SK-N-SH treated with all-trans-retinoic acid at 6 μM for 48 hours (cell line): ENCODE results near the gene SPATA6L.

Experiments
- ATAC-seq: fragments of 200-7000 bp; cut with Tn5 transposase; 3 replicates; pipeline ENCODE4 v1.9.1; 2020; ENCODE audit warnings: mild to moderate bottlenecking, moderate library complexity
- ARNTL ChIP-seq: fragments of 450-650 bp; formaldehyde crosslinking; IDR thresholded peaks from 2 replicates; pipeline ENCODE4 v1.5.0; 2020; ENCODE audit warnings: low read depth, mild to moderate bottlenecking, moderate library complexity, borderline replicate concordance
- BACH2 ChIP-seq: fragments of 250-450 bp; sonication (Bioruptor Pico); IDR thresholded peaks from 2 replicates; pipeline ENCODE4 v1.9.0; 2021; ENCODE audit warnings: mild to moderate bottlenecking, borderline replicate concordance
- CSDC2 ChIP-seq: fragments of 250-450 bp; sonication (Bioruptor Pico); IDR thresholded peaks from 2 replicates; pipeline ENCODE4 v1.5.0; 2020; ENCODE audit warnings: mild to moderate bottlenecking, moderate library complexity
- ESRRG ChIP-seq: fragments of 250-450 bp; sonication (Bioruptor Pico); IDR thresholded peaks from 2 replicates; pipeline ENCODE4 v1.6.1; 2021; ENCODE audit warnings: mild to moderate bottlenecking
- GLIS3 ChIP-seq: fragments of 250-450 bp; sonication (Bioruptor Pico); IDR thresholded peaks from 2 replicates; pipeline ENCODE4 v1.5.0; 2020; ENCODE audit warnings: mild to moderate bottlenecking, moderate library complexity
- OSR1 ChIP-seq: fragments of 250-450 bp; sonication (Bioruptor Pico); IDR thresholded peaks from 2 replicates; pipeline ENCODE4 v1.8.0; 2022; ENCODE audit warnings: moderate library complexity, mild to moderate bottlenecking, inconsistent platforms
- PPARA ChIP-seq: fragments of 250-450 bp; sonication (Bioruptor Pico); IDR thresholded peaks from 2 replicates; pipeline ENCODE4 v1.5.0; 2020; ENCODE audit warnings: mild to moderate bottlenecking, borderline replicate concordance
- RARB ChIP-seq: fragments of 250-450 bp; sonication (Bioruptor Pico); IDR thresholded peaks from 2 replicates; pipeline ENCODE4 v1.8.0; 2021; ENCODE audit warnings: mild to moderate bottlenecking, moderate library complexity
- SNAI2 ChIP-seq: fragments of 250-450 bp; sonication (Bioruptor Pico); IDR thresholded peaks from 2 replicates; pipeline ENCODE4 v1.5.0; 2020; ENCODE audit warnings: mild to moderate bottlenecking, moderate library complexity
- TCF4 ChIP-seq: fragments of 250-450 bp; sonication (Bioruptor Pico); IDR thresholded peaks from 2 replicates; pipeline ENCODE4 v1.8.0; 2021; ENCODE audit warnings: mild to moderate bottlenecking, moderate library complexity, borderline replicate concordance
- TOX ChIP-seq: fragments of 250-450 bp; sonication (Bioruptor Pico); IDR thresholded peaks from 2 replicates; pipeline ENCODE4 v1.8.0; 2021; ENCODE audit warnings: mild to moderate bottlenecking, moderate library complexity, borderline replicate concordance
- ZC3H10 ChIP-seq: fragments of 250-450 bp; sonication (Bioruptor Pico); IDR thresholded peaks from 2 replicates; pipeline ENCODE4 v1.5.1; 2021; ENCODE audit warnings: mild to moderate bottlenecking, moderate library complexity
- ZFP3 ChIP-seq: fragments of 250-450 bp; sonication (Bioruptor Pico); IDR thresholded peaks from 2 replicates; pipeline ENCODE4 v1.5.0; 2020; ENCODE audit warnings: mild to moderate bottlenecking, moderate library complexity
- ZFP30 ChIP-seq: fragments of 450-650 bp; formaldehyde crosslinking; IDR thresholded peaks from 2 replicates; pipeline ENCODE4 v1.5.0; 2022; ENCODE audit warnings: mild to moderate bottlenecking, moderate library complexity
- ZNF565 ChIP-seq: fragments of 450-650 bp; formaldehyde crosslinking; conservative IDR thresholded peaks from 2 replicates; pipeline ENCODE4 v1.5.0; 2020; ENCODE audit warnings: low read depth, mild to moderate bottlenecking, moderate library complexity
- ZNF70 ChIP-seq: fragments of 450-650 bp; formaldehyde crosslinking; IDR thresholded peaks from 2 replicates; pipeline ENCODE4 v1.5.0; 2020; ENCODE audit warnings: mild to moderate bottlenecking, moderate library complexity
- ZNF8 ChIP-seq: fragments of 450-650 bp; formaldehyde crosslinking; IDR thresholded peaks from 2 replicates; pipeline ENCODE4 v1.5.0; 2020; ENCODE audit warnings: mild to moderate bottlenecking, moderate library complexity
- TF ChIP-seq, protein P1 (sequence below): fragments of 250-450 bp; sonication (Bioruptor Pico); IDR thresholded peaks from 2 replicates; pipeline ENCODE4 v1.5.0; 2020; ENCODE audit warnings: mild to moderate bottlenecking, moderate library complexity
- TF ChIP-seq, protein P2 (sequence below): fragments of 250-450 bp; sonication (Bioruptor Pico); IDR thresholded peaks from 2 replicates; pipeline ENCODE4 v1.8.0; 2021; ENCODE audit warnings: low read depth, mild to moderate bottlenecking, moderate library complexity, borderline replicate concordance
- TF ChIP-seq, protein P3 (sequence below): fragments of 250-450 bp; sonication (Bioruptor Pico); IDR thresholded peaks from 2 replicates; pipeline ENCODE4 v1.8.0; 2020; ENCODE audit warnings: mild to moderate bottlenecking, moderate library complexity, borderline replicate concordance
- TF ChIP-seq, protein P4 (sequence below): fragments of 250-450 bp; sonication (Bioruptor Pico); IDR thresholded peaks from 2 replicates; pipeline ENCODE4 v1.5.1; 2020; ENCODE audit warnings: low read depth, mild to moderate bottlenecking, moderate library complexity

The SPATA6L gene

DNA sequence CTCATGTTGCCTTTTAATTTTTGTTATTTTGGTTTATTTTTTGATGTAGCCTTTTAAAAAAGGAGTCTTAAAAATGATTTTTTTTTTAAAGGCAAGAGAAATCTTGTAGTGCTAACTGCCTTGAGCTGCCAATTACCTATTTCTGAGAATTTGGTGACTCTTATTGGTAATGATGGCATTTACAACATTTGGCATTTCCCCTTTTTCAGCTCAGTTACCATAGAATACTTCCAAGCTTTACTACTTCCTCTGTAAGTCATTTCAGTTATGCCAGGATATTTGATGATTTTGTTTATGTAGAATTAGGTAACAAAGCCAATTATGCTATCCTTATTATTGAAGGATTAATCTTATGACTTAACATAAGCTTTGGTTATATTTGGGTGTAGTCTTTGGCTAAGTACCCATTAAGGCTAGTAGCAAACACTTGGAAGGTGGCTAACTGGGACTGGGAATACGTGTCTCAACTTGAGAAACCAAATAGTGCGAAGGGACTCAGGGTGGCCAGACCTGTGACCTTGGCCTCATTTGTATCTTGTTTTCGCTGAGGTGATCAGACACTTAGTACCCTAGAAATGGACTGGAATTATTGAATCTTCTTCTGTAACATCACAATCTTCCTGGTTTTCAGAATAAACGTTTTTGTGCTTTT lies 40.8 kb upstream of the SPATA6L start:
- ATAC-seq: no peak
- no peak for TF ChIP-seq TCF4 (CRISPR knock-in tag)
- no peak for TF ChIP-seq ZC3H10
- no peak for TF ChIP-seq GLIS3 (CRISPR knock-in tag)
- no peak for TF ChIP-seq ZNF70
- no peak for TF ChIP-seq CSDC2 (CRISPR knock-in tag)
- TF ChIP-seq PPARA (CRISPR knock-in tag): no peak
- no peak for TF ChIP-seq TOX (CRISPR knock-in tag)
- TF ChIP-seq, protein P1, sequence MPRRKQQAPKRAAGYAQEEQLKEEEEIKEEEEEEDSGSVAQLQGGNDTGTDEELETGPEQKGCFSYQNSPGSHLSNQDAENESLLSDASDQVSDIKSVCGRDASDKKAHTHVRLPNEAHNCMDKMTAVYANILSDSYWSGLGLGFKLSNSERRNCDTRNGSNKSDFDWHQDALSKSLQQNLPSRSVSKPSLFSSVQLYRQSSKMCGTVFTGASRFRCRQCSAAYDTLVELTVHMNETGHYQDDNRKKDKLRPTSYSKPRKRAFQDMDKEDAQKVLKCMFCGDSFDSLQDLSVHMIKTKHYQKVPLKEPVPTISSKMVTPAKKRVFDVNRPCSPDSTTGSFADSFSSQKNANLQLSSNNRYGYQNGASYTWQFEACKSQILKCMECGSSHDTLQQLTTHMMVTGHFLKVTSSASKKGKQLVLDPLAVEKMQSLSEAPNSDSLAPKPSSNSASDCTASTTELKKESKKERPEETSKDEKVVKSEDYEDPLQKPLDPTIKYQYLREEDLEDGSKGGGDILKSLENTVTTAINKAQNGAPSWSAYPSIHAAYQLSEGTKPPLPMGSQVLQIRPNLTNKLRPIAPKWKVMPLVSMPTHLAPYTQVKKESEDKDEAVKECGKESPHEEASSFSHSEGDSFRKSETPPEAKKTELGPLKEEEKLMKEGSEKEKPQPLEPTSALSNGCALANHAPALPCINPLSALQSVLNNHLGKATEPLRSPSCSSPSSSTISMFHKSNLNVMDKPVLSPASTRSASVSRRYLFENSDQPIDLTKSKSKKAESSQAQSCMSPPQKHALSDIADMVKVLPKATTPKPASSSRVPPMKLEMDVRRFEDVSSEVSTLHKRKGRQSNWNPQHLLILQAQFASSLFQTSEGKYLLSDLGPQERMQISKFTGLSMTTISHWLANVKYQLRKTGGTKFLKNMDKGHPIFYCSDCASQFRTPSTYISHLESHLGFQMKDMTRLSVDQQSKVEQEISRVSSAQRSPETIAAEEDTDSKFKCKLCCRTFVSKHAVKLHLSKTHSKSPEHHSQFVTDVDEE: no peak
- TF ChIP-seq SNAI2 (CRISPR knock-in tag): no peak
- no peak for TF ChIP-seq OSR1 (CRISPR knock-in tag)
- TF ChIP-seq RARB (CRISPR knock-in tag): no peak
- no peak for TF ChIP-seq ZNF8 (CRISPR knock-in tag)
- TF ChIP-seq, protein P2, sequence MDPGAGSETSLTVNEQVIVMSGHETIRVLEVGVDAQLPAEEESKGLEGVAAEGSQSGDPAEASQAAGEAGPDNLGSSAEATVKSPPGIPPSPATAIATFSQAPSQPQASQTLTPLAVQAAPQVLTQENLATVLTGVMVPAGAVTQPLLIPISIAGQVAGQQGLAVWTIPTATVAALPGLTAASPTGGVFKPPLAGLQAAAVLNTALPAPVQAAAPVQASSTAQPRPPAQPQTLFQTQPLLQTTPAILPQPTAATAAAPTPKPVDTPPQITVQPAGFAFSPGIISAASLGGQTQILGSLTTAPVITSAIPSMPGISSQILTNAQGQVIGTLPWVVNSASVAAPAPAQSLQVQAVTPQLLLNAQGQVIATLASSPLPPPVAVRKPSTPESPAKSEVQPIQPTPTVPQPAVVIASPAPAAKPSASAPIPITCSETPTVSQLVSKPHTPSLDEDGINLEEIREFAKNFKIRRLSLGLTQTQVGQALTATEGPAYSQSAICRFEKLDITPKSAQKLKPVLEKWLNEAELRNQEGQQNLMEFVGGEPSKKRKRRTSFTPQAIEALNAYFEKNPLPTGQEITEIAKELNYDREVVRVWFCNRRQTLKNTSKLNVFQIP: no peak
- TF ChIP-seq ZFP30 (CRISPR knock-in tag): no peak
- TF ChIP-seq, protein P3, sequence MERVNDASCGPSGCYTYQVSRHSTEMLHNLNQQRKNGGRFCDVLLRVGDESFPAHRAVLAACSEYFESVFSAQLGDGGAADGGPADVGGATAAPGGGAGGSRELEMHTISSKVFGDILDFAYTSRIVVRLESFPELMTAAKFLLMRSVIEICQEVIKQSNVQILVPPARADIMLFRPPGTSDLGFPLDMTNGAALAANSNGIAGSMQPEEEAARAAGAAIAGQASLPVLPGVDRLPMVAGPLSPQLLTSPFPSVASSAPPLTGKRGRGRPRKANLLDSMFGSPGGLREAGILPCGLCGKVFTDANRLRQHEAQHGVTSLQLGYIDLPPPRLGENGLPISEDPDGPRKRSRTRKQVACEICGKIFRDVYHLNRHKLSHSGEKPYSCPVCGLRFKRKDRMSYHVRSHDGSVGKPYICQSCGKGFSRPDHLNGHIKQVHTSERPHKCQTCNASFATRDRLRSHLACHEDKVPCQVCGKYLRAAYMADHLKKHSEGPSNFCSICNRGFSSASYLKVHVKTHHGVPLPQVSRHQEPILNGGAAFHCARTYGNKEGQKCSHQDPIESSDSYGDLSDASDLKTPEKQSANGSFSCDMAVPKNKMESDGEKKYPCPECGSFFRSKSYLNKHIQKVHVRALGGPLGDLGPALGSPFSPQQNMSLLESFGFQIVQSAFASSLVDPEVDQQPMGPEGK: no peak
- TF ChIP-seq ZNF565 (CRISPR knock-in tag): no peak
- TF ChIP-seq ESRRG (CRISPR knock-in tag): no peak

DNA sequence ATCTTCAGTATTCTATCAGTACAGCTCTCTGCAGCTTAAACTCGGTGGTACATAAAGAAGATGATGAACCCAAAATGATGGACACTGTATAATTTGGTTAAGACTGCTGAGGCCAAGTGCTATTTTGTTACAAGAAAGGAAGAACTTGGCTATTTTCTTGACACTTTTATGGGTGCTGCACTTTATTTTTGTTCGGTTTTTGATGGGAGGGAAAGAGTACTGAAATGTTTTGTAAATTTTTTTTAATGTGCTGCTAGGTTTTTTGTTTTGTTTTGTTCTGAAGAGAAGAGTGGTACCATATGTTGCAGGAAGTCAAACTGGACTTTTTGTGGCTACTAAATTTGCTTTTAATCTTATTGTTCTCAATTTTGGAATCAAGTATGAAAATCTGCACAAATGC lies 39.7 kb upstream of the SPATA6L start:
- TF ChIP-seq, protein P4, sequence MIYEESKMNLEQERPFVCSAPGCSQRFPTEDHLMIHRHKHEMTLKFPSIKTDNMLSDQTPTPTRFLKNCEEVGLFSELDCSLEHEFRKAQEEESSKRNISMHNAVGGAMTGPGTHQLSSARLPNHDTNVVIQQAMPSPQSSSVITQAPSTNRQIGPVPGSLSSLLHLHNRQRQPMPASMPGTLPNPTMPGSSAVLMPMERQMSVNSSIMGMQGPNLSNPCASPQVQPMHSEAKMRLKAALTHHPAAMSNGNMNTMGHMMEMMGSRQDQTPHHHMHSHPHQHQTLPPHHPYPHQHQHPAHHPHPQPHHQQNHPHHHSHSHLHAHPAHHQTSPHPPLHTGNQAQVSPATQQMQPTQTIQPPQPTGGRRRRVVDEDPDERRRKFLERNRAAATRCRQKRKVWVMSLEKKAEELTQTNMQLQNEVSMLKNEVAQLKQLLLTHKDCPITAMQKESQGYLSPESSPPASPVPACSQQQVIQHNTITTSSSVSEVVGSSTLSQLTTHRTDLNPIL (CRISPR knock-in tag): no peak
- no peak for TF ChIP-seq ZNF565 (CRISPR knock-in tag)
- TF ChIP-seq, protein P1: no peak
- no peak for TF ChIP-seq OSR1 (CRISPR knock-in tag)
- no peak for TF ChIP-seq TOX (CRISPR knock-in tag)
- no peak for TF ChIP-seq BACH2 (CRISPR knock-in tag)
- TF ChIP-seq TCF4 (CRISPR knock-in tag): no peak
- TF ChIP-seq ZFP3 (CRISPR knock-in tag): no peak
- TF ChIP-seq ZNF8 (CRISPR knock-in tag): no peak
- TF ChIP-seq ARNTL (CRISPR knock-in tag): no peak
- no peak for ATAC-seq
